ENCODE results near the gene SERPINB1.

DNA sequence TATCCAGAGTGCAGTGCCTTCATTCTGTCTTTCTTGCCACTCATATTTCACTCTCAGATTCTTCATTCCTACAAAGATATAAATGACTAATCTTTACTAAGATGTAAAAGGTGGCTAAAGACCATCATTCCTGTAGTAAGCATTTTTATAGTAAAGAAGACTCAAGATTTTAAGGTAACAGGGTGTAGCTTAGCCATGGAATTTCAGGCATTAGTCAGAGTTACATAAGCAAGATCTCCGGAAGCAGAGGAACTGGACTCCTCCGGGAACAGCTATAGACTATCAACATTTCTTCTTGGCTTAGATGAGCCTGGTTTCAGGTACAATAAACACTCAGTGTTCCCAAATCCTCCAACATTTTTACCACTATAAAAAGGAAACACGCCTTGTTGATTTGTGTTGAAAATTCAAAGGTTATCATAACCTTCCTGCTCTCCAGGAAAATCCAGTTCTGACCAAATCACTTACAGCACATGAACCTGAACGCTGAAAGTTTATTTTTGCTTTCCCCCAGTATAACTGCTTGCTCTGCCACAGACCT, 23.7 kb downstream of the SERPINB1 start:
- TF ChIP-seq POLR2A (IDR thresholded peaks at IDR 0.05) = no peak
- TF ChIP-seq, protein P1, sequence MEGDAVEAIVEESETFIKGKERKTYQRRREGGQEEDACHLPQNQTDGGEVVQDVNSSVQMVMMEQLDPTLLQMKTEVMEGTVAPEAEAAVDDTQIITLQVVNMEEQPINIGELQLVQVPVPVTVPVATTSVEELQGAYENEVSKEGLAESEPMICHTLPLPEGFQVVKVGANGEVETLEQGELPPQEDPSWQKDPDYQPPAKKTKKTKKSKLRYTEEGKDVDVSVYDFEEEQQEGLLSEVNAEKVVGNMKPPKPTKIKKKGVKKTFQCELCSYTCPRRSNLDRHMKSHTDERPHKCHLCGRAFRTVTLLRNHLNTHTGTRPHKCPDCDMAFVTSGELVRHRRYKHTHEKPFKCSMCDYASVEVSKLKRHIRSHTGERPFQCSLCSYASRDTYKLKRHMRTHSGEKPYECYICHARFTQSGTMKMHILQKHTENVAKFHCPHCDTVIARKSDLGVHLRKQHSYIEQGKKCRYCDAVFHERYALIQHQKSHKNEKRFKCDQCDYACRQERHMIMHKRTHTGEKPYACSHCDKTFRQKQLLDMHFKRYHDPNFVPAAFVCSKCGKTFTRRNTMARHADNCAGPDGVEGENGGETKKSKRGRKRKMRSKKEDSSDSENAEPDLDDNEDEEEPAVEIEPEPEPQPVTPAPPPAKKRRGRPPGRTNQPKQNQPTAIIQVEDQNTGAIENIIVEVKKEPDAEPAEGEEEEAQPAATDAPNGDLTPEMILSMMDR (IDR thresholded peaks at IDR 0.05) = no peak
